Measurements from ENCODE around the gene WDR45B.

WDR45B gene

DNA sequence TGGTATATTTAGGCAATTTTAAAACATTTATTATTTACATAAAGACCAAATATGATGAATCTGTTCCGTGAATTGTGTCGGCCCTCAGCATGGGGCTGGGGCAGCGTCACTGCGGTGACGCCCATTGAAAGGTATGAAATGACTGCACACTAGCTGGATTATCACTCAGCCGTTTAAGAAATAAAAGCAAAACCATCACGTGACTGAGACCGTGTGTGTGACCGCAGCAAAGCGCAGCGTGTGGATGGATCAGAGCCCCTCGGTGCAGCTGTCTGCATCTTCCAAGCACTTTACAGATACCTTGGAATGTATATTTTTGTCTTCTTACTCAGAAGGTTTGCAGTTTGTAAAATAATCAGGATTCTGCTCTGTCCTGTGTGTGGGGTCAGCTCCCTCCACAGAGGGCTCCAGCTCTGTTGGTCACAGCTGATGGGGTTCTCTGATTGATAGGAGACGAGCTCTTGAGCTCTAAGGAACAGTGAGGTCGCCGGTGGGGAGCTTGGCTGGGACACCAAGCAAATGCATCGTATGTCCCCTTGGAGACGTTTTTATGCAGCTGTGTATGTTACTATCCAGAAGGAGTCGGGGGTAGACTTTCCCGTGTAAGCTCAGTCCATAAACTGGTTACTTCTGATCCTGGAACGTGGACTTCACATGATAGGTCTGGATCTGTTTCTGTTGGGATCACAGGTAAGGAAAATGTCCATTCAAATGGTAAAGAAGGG lies 45.1 kb downstream of the WDR45B start:
- TF ChIP-seq, protein P1, sequence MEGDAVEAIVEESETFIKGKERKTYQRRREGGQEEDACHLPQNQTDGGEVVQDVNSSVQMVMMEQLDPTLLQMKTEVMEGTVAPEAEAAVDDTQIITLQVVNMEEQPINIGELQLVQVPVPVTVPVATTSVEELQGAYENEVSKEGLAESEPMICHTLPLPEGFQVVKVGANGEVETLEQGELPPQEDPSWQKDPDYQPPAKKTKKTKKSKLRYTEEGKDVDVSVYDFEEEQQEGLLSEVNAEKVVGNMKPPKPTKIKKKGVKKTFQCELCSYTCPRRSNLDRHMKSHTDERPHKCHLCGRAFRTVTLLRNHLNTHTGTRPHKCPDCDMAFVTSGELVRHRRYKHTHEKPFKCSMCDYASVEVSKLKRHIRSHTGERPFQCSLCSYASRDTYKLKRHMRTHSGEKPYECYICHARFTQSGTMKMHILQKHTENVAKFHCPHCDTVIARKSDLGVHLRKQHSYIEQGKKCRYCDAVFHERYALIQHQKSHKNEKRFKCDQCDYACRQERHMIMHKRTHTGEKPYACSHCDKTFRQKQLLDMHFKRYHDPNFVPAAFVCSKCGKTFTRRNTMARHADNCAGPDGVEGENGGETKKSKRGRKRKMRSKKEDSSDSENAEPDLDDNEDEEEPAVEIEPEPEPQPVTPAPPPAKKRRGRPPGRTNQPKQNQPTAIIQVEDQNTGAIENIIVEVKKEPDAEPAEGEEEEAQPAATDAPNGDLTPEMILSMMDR (IDR thresholded peaks at IDR 0.05): no peak
- DNase-seq: no peak
- peaks cover 38% of the 10 kb centered on the region for H3K4me1 Mint-ChIP-seq
- H3K27ac Mint-ChIP-seq: peak overlapping the region; percentile 83
- H3K9me3 Mint-ChIP-seq: peaks cover 47% of the 10 kb centered on the region
- H3K4me3 Mint-ChIP-seq: no peak overlapping the region
- H3K27me3 Mint-ChIP-seq (ENCODE audit: low read depth, poor library complexity): no peaks in the 10 kb centered on the region
- peaks cover 84% of the 10 kb centered on the region for H3K36me3 Mint-ChIP-seq (ENCODE audit: low read depth)

DNA sequence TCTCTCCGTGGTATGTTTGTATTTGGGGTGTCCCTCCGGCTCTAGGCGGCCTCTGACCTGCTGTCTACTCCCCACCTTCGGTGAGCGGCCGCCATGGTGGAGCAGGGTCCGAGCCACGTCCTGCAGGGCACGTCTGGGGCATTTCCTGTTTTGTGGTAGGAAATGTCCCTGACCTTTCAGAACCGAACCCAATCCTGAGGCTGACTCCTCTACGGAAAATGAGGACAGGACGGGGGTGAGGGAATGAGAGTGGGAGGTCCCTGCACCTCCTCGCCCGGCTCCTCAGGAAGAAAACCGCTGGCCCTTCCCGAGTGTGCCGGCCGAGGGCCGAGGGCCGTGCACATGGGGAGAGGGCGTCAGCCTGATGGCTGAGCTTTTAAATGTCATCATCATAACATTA lies 45.8 kb downstream of the WDR45B start:
- DNase-seq: no peak
- H3K36me3 Mint-ChIP-seq (ENCODE audit: low read depth): peaks cover 84% of the 10 kb centered on the region
- H3K27me3 Mint-ChIP-seq (ENCODE audit: low read depth, poor library complexity): no peaks in the 10 kb centered on the region
- peaks cover 38% of the 10 kb centered on the region for H3K4me1 Mint-ChIP-seq
- H3K9me3 Mint-ChIP-seq: peaks cover 42% of the 10 kb centered on the region
- no peak overlapping the region for H3K4me3 Mint-ChIP-seq
- TF ChIP-seq, protein P1 (IDR thresholded peaks at IDR 0.05): no peak
- peak overlapping the region; percentile 94 for H3K27ac Mint-ChIP-seq

DNA sequence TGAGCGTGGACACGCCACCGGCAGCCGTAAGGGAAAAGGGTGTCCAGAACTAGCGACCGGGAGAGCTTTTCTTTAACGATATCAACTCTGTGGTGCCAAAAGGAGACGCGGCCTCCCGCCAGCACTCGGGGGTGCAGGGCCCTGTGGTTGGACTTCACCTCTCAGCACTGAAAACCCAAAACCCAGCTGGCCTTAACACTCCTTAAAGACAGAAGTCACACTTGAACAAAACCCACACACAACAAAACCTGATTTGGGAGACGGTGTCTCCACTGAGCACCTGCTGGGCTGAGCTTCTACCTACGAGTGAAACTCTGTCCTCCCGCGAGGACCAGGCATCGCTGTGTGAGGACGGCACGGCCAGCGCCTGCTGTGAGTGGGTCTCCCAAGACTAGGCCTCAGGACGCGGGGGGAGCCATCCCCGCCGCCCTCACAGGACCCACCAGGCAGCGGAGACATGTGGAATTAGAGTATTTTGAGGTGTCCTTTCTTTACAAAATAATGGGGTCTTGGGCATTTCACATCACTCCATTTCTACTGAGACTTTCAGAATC lies 46.7 kb downstream of the WDR45B start:
- Mint-ChIP-seq H3K4me3 (no peak overlapping the region), H3K27me3 (ENCODE audit: low read depth, poor library complexity) (no peaks in the 10 kb centered on the region), H3K9me3 (peaks cover 38% of the 10 kb centered on the region), H3K4me1 (peaks cover 41% of the 10 kb centered on the region), H3K27ac (no peak overlapping the region), H3K36me3 (ENCODE audit: low read depth) (peaks cover 86% of the 10 kb centered on the region)
- DNase-seq: no peak
- TF ChIP-seq, protein P1 (IDR thresholded peaks at IDR 0.05): no peak

DNA sequence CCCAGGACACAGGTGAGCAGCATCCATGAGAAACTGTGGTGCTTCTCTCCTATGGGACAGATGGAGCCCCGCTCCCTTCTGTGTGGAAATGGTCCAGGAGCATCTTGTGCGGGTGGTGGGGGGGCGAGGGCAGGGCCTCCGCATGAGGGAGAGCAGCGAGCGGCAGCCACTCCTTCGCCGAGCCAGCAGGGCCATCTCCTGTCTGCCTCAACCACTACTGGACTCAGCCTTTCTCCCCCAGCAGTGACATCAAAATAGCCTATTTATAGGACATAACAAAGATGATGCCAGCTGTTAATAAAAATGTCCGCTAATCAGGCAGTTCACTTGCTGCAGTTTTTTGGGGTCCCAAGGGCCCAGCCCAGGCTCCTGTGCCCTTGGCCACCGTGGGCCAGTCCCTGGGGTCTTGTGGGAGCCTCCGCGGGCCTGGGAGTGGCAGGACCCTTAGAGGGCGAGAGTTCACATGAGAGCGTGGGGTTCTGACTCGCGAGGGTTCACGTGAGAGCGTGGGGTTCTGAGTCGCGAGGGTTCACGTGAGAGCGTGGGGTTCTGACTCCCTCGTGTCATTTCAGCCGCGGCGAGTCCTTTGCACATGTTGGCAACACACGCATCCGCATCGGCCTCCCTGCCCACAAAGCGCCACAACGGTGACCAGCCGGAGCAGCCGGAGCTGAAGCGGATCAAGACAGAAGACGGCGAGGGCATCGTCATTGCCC lies 47.4 kb downstream of the WDR45B start:
- Mint-ChIP-seq H3K4me1 (peaks cover 41% of the 10 kb centered on the region), H3K4me3 (no peak overlapping the region), H3K27ac (no peak overlapping the region), H3K36me3 (ENCODE audit: low read depth) (peaks cover 86% of the 10 kb centered on the region), H3K9me3 (peaks cover 32% of the 10 kb centered on the region), H3K27me3 (ENCODE audit: low read depth, poor library complexity) (no peaks in the 10 kb centered on the region)
- TF ChIP-seq, protein P1 (IDR thresholded peaks at IDR 0.05): no peak
- no peak for DNase-seq

DNA sequence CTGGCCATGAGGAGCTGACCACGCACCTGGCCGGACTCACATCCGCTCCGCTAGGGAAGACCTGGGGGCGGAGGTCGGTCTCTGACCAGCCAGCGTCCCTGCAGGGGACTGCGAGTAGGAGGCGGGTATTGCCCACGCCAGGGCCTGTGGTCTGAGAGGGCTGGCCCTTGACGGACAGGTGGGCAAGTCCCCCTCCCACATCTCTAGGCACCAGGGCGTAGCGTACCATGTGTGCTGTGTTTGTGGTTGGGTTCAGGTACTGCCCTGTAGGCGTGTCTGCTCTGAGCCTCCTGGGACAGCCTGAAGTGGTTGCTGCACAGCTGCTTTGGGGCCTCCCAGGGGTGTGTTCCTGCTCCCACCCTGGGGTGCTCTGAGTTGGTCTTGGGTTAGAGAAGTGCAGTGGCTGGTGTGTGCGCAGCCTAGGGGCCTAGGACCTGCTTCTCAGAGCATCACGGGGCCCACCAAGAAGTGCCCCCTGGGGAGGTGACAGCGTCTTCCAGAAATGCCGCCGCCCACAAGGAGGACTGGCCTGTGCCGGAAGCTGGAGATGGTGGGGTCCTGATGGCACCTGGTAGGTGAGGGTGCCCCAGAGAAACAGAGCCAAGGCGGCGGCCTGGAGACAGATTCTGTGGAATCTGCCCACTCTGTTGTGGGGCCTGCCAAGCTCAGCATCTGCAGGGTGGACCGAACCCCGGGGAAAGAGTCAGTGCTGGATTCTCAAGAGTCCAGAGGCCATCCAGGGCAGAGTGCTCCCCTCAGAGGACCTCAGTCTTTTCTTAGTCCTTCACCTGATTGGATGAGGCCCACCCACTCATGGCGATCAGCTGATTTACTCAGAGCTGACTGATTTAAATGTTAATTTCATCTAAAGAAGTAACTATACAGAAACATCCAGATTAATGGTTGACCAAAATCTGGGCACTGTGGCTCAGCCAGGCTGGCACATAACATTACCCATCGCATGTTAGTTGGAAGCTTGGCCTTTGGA lies 48.3 kb downstream of the WDR45B start:
- H3K9me3 Mint-ChIP-seq: peaks cover 23% of the 10 kb centered on the region
- peaks cover 33% of the 10 kb centered on the region for H3K4me1 Mint-ChIP-seq
- peak overlapping the region; percentile 75 for H3K27ac Mint-ChIP-seq
- H3K4me3 Mint-ChIP-seq: no peak overlapping the region
- H3K36me3 Mint-ChIP-seq (ENCODE audit: low read depth): peaks cover 82% of the 10 kb centered on the region
- H3K27me3 Mint-ChIP-seq (ENCODE audit: low read depth, poor library complexity): no peaks in the 10 kb centered on the region
- DNase-seq: no peak
- TF ChIP-seq, protein P1 (IDR thresholded peaks at IDR 0.05): no peak
